ENCODE data around the gene IFIT1.

GRCh38 chr10:89450901-89451300, 58.5 kb downstream of the IFIT1 start:
- TF ChIP-seq ZNF121 (tag by site-specific recombination; IDR thresholded peaks at IDR 0.05) (no peak), ZNF658 (tag by site-specific recombination; IDR thresholded peaks at IDR 0.05) (no peak)

All from HEK293 (cell line).